GM12892 (cell line): ENCODE results near the gene SPATA13.

Experiments
- POLR2A ChIP-seq: IDR thresholded peaks from 2 replicates; pipeline ENCODE4 v1.6.1; 2011; ENCODE audit warnings: low read depth, low read length, control low read depth
- POLR2AphosphoS5 ChIP-seq: IDR thresholded peaks from 2 replicates; pipeline ENCODE4 v1.6.1; 2011; ENCODE audit warnings: low read depth, low read length, control low read depth

DNA sequence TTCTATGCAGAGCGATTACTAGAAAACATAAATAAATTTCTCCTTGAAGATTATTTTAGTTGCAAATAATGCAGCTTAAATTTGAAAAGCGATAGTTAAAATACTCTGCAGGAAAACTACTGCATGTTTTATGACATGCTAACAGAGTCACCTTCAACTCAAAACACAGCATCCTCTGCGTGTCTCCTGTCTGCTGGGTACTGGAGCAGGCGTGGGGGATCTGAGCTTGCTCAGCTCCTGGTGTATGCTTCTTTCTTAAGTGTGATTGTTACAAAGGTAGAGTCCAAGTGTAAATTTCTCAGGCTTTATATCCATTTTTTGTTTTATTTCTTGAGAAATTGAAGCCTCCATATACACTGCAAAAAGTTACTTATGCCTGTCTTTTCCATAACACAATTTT lies 15.3 kb downstream of the SPATA13 start:
- TF ChIP-seq POLR2AphosphoS5 (no peak), POLR2A (no peak)
